Activated CD4-positive, alpha-beta T cell treated with anti-CD3 and anti-CD28 coated beads for 36 hours (primary cell): Measurements from ENCODE around the gene FIGNL2. TPM values are rescaled to one million over a fixed set of nuclear protein-coding genes. Genes with fewer than 3 reads are reported as not detected.

ENCODE experiments used
- ATAC-seq: fragments of 200-7000 bp; cut with Tn5 transposase; one replicate; pipeline ENCODE4 v1.10.0; 2021; ENCODE audit warnings: mild to moderate bottlenecking, moderate library complexity
- CTCF ChIA-PET: fragments of 350-600 bp; sonication (Branson Sonifier 250); formaldehyde crosslinking; loops from one replicate; lab custom pipeline; 2021; ENCODE audit warnings: antibody characterized with exemption; lab: Charles Lee
- POLR2A ChIA-PET: fragments of 350-600 bp; sonication (Branson Sonifier 250); formaldehyde crosslinking; loops from one replicate; lab custom pipeline; 2021; ENCODE audit warnings: antibody characterized with exemption, inconsistent platforms; lab: Charles Lee
- DNase-seq: peaks from one replicate; pipeline ENCODE4 v3.0.0-alpha.2; 2020
- H3K27ac Mint-ChIP-seq: one replicate; pipeline ENCODE4 v1.8.0; 2021; ENCODE audit warnings: mixed read lengths
- H3K27me3 Mint-ChIP-seq: one replicate; pipeline ENCODE4 v1.8.0; 2021; ENCODE audit warnings: mixed read lengths
- H3K36me3 Mint-ChIP-seq: one replicate; pipeline ENCODE4 v1.8.0; 2021; ENCODE audit warnings: low read depth, mixed read lengths
- H3K4me1 Mint-ChIP-seq: one replicate; pipeline ENCODE4 v1.8.0; 2021; ENCODE audit warnings: mixed read lengths
- H3K4me3 Mint-ChIP-seq: one replicate; pipeline ENCODE4 v1.8.0; 2021; ENCODE audit warnings: mild to moderate bottlenecking, moderate library complexity, mixed read lengths
- H3K9me3 Mint-ChIP-seq: one replicate; pipeline ENCODE4 v1.8.0; 2021; ENCODE audit warnings: low read depth, mixed read lengths
- intact Hi-C, 2 experiments: fragments of 100-400 bp; cut with DNase I in 1 of 2; cut with micrococcal nuclease in 1 of 2; formaldehyde crosslinking; loops; one replicate each; pipeline versions ENCODE4 v1.14.2 to v1.15.1; 2022 to 2024; cut with DNase I, micrococcal nuclease
- total RNA-seq, 2 experiments: library from RNA; stranded (reverse); gene quantifications; one replicate each; pipeline ENCODE4 v1.2.3, GENCODE V29; 2021

Gene FIGNL2
- total RNA-seq, 2 experiments from 2014 or later = 0.19 to 0.27 TPM

GRCh38 chr12:51792417-51792816 is 56.1 kb downstream of the FIGNL2 start:
- H3K4me3 Mint-ChIP-seq = no peak overlapping the region
- DNase-seq (no peak), ATAC-seq (no peak)
- H3K27me3 Mint-ChIP-seq = no peaks in the 10 kb centered on the region
- ChIA-PET CTCF (interaction anchor here (0.6 to 0.7 kb wide), 2 partner anchors 31 to 974 kb away, joined by 3 read pairs; no protein-coding TSS in a partner anchor), POLR2A (interaction anchor here (0.6 kb wide), 1 partner anchor 172 kb away, joined by 3 read pairs; no protein-coding TSS in a partner anchor)
- no peaks in the 10 kb centered on the region for H3K9me3 Mint-ChIP-seq
- intact Hi-C loops = no loop called here
- no peaks in the 10 kb centered on the region for H3K36me3 Mint-ChIP-seq
- no peak overlapping the region for H3K27ac Mint-ChIP-seq
- H3K4me1 Mint-ChIP-seq = no peaks in the 10 kb centered on the region

- Mint-ChIP-seq H3K4me3 (no peak overlapping the region), H3K4me1 (peaks cover 5% of the 10 kb centered on the region), H3K9me3 (no peaks in the 10 kb centered on the region), H3K27ac (no peak overlapping the region), H3K27me3 (no peaks in the 10 kb centered on the region), H3K36me3 (no peaks in the 10 kb centered on the region)
- intact Hi-C loops = no loop called here
- POLR2A ChIA-PET = no interaction called here
- no peak for ATAC-seq
- DNase-seq = no peak
- CTCF ChIA-PET = interaction anchor here (0.6 kb wide), 1 partner anchor 39 kb away, joined by 3 read pairs; no protein-coding TSS in a partner anchor
Observed at GRCh38 chr12:51788876-51789275, 59.6 kb downstream of the FIGNL2 start.

GRCh38 chr12:51785906-51786305 is 62.6 kb downstream of the FIGNL2 start:
- H3K4me3 Mint-ChIP-seq = no peak overlapping the region
- CTCF ChIA-PET = interaction anchor here (0.8 kb wide), 1 partner anchor 9 kb away, joined by 5 read pairs; no protein-coding TSS in a partner anchor
- H3K27me3 Mint-ChIP-seq = no peaks in the 10 kb centered on the region
- H3K4me1 Mint-ChIP-seq = peaks cover 5% of the 10 kb centered on the region
- no peaks in the 10 kb centered on the region for H3K36me3 Mint-ChIP-seq
- POLR2A ChIA-PET = interaction anchor here (0.8 kb wide), 1 partner anchor 188 kb away, joined by 3 read pairs; no protein-coding TSS in a partner anchor
- intact Hi-C loops = no loop called here
- no peaks in the 10 kb centered on the region for H3K9me3 Mint-ChIP-seq
- no peak overlapping the region for H3K27ac Mint-ChIP-seq
- ATAC-seq (no peak), DNase-seq (no peak)

GRCh38 chr12:51784688-51785087 is 63.8 kb downstream of the FIGNL2 start:
- ATAC-seq (no peak), DNase-seq (no peak)
- intact Hi-C loops = no loop called here
- no peaks in the 10 kb centered on the region for H3K36me3 Mint-ChIP-seq
- no peak overlapping the region for H3K4me3 Mint-ChIP-seq
- no peak overlapping the region for H3K27ac Mint-ChIP-seq
- peaks cover 5% of the 10 kb centered on the region for H3K4me1 Mint-ChIP-seq
- no peaks in the 10 kb centered on the region for H3K9me3 Mint-ChIP-seq
- POLR2A ChIA-PET = no interaction called here
- H3K27me3 Mint-ChIP-seq = peaks cover 2% of the 10 kb centered on the region
- CTCF ChIA-PET = interaction anchor here (0.6 kb wide), 2 partner anchors 30 to 374 kb away, joined by 3 read pairs; a partner anchor contains a TSS

GRCh38 chr12:51779876-51780275 is 68.6 kb downstream of the FIGNL2 start:
- Mint-ChIP-seq H3K4me3 (no peak overlapping the region), H3K27me3 (peaks cover 2% of the 10 kb centered on the region), H3K36me3 (no peaks in the 10 kb centered on the region), H3K27ac (no peak overlapping the region), H3K9me3 (no peaks in the 10 kb centered on the region), H3K4me1 (peaks cover 3% of the 10 kb centered on the region)
- CTCF ChIA-PET = no interaction called here
- POLR2A ChIA-PET = no interaction called here
- ATAC-seq = no peak
- DNase-seq = no peak
- intact Hi-C loops = no loop called here

- Mint-ChIP-seq H3K4me3 (no peak overlapping the region), H3K27ac (no peak overlapping the region), H3K9me3 (no peaks in the 10 kb centered on the region), H3K27me3 (peaks cover 2% of the 10 kb centered on the region), H3K4me1 (no peaks in the 10 kb centered on the region), H3K36me3 (no peaks in the 10 kb centered on the region)
- DNase-seq (no peak), ATAC-seq (no peak)
- intact Hi-C loops = no loop called here
- CTCF ChIA-PET = interaction anchor here (1.1 kb wide), 1 partner anchor 8 kb away, joined by 5 read pairs; no protein-coding TSS in a partner anchor
- POLR2A ChIA-PET = no interaction called here
Observed at GRCh38 chr12:51777973-51778372, 70.5 kb downstream of the FIGNL2 start.

- H3K27me3 Mint-ChIP-seq = peaks cover 2% of the 10 kb centered on the region
- ATAC-seq = no peak
- CTCF ChIA-PET = interaction anchor here (1.1 kb wide), 1 partner anchor 8 kb away, joined by 5 read pairs; no protein-coding TSS in a partner anchor
- POLR2A ChIA-PET = no interaction called here
- H3K27ac Mint-ChIP-seq = no peak overlapping the region
- no peak overlapping the region for H3K4me3 Mint-ChIP-seq
- no peaks in the 10 kb centered on the region for H3K4me1 Mint-ChIP-seq
- H3K36me3 Mint-ChIP-seq = no peaks in the 10 kb centered on the region
- H3K9me3 Mint-ChIP-seq = no peaks in the 10 kb centered on the region
- no peak for DNase-seq
- intact Hi-C loops = no loop called here
Observed at GRCh38 chr12:51777457-51777856, 71.1 kb downstream of the FIGNL2 start.

GRCh38 chr12:51774933-51775332 is 73.6 kb downstream of the FIGNL2 start:
- no peak overlapping the region for H3K4me3 Mint-ChIP-seq
- ATAC-seq = no peak
- no peak for DNase-seq
- intact Hi-C loops = no loop called here
- H3K36me3 Mint-ChIP-seq = no peaks in the 10 kb centered on the region
- no peaks in the 10 kb centered on the region for H3K27me3 Mint-ChIP-seq
- no peaks in the 10 kb centered on the region for H3K4me1 Mint-ChIP-seq
- POLR2A ChIA-PET = no interaction called here
- CTCF ChIA-PET = no interaction called here
- no peak overlapping the region for H3K27ac Mint-ChIP-seq
- H3K9me3 Mint-ChIP-seq = no peaks in the 10 kb centered on the region

GRCh38 chr12:51773145-51773869 is 75.2 kb downstream of the FIGNL2 start:
- Mint-ChIP-seq H3K36me3 (no peaks in the 10 kb centered on the region), H3K27ac (no peak overlapping the region), H3K9me3 (no peaks in the 10 kb centered on the region), H3K4me3 (no peak overlapping the region), H3K4me1 (no peaks in the 10 kb centered on the region), H3K27me3 (no peaks in the 10 kb centered on the region)
- DNase-seq (no peak), ATAC-seq (no peak)
- ChIA-PET POLR2A (no interaction called here), CTCF (no interaction called here)
- intact Hi-C loops = no loop called here

- ChIA-PET CTCF (no interaction called here), POLR2A (no interaction called here)
- intact Hi-C loops = no loop called here
- DNase-seq (no peak), ATAC-seq (no peak)
- no peaks in the 10 kb centered on the region for H3K36me3 Mint-ChIP-seq
- no peak overlapping the region for H3K27ac Mint-ChIP-seq
- H3K9me3 Mint-ChIP-seq = no peaks in the 10 kb centered on the region
- H3K4me1 Mint-ChIP-seq = no peaks in the 10 kb centered on the region
- H3K4me3 Mint-ChIP-seq = no peak overlapping the region
- no peaks in the 10 kb centered on the region for H3K27me3 Mint-ChIP-seq
Observed at GRCh38 chr12:51771008-51771407, 77.5 kb downstream of the FIGNL2 start.
